GM23338 (cell line): Measurements from ENCODE around the gene TST. TPM values are rescaled to one million over a fixed set of nuclear protein-coding genes. Genes with fewer than 3 reads are reported as not detected.

ENCODE experiments used
- ATAC-seq: fragments of 200-7000 bp; cut with Tn5 transposase; 3 replicates; pipeline ENCODE4 v1.9.1; 2020
- DNase-seq: peaks from one replicate; pipeline ENCODE4 v3.0.0-alpha.2; 2015; ENCODE audit warnings: low spot score
- H2AFZ ChIP-seq: fragments of 200-600 bp; sonication (generic); 2 replicates; pipeline ENCODE4 v1.8.0; 2016; ENCODE audit warnings: antibody characterized with exemption, mild to moderate bottlenecking, moderate library complexity
- H3F3A ChIP-seq: fragments of 200-600 bp; sonication (generic); replicated peaks from 2 replicates; pipeline ENCODE4 v1.8.0; 2017; ENCODE audit warnings: antibody characterized with exemption, mixed run types, low read depth
- H3K27ac ChIP-seq: fragments of 200-600 bp; sonication (generic); 2 replicates; pipeline ENCODE4 v1.6.1; 2016; ENCODE audit warnings: low read depth
- H3K27me3 ChIP-seq: fragments of 200-600 bp; sonication (generic); 2 replicates; pipeline ENCODE4 v1.8.0; 2016; ENCODE audit warnings: mild to moderate bottlenecking, mixed run types, moderate library complexity; ENCODE audit not compliant: insufficient read depth
- H3K36me3 ChIP-seq: fragments of 200-600 bp; sonication (generic); 2 replicates; pipeline ENCODE4 v1.8.0; 2016; ENCODE audit warnings: mild to moderate bottlenecking; ENCODE audit not compliant: insufficient read depth
- H3K4me1 ChIP-seq: fragments of 200-600 bp; sonication (generic); 2 replicates; pipeline ENCODE4 v1.8.0; 2016; ENCODE audit warnings: mild to moderate bottlenecking, moderate library complexity; ENCODE audit not compliant: insufficient read depth
- H3K4me2 ChIP-seq: fragments of 200-600 bp; sonication (generic); 2 replicates; pipeline ENCODE4 v1.7.1; 2017; ENCODE audit warnings: mixed run types
- H3K4me3 ChIP-seq: fragments of 200-600 bp; sonication (generic); 2 replicates; pipeline ENCODE4 v1.6.1; 2016; ENCODE audit warnings: mixed run types
- H3K79me2 ChIP-seq: fragments of 200-600 bp; sonication (generic); replicated peaks from 2 replicates; pipeline ENCODE4 v1.8.0; 2017; ENCODE audit warnings: mild to moderate bottlenecking; ENCODE audit not compliant: insufficient read depth
- H3K9me2 ChIP-seq: fragments of 200-600 bp; sonication (generic); 2 replicates; pipeline ENCODE4 v1.8.0; 2017; ENCODE audit not compliant: insufficient read depth
- H4K20me1 ChIP-seq: fragments of 200-600 bp; sonication (generic); replicated peaks from 2 replicates; pipeline ENCODE4 v1.8.0; 2017; ENCODE audit warnings: mild to moderate bottlenecking; ENCODE audit not compliant: insufficient read depth
- H3K27ac Mint-ChIP-seq: 2 replicates; pipeline ENCODE4 v1.8.0; 2020; ENCODE audit warnings: inconsistent platforms, mild to moderate bottlenecking, moderate library complexity, mixed read lengths
- H3K27me3 Mint-ChIP-seq: 3 replicates; pipeline ENCODE4 v1.8.0; 2022; ENCODE audit warnings: low read depth, mild to moderate bottlenecking, moderate library complexity, mixed read lengths, inconsistent platforms; ENCODE audit not compliant: insufficient read depth, poor library complexity
- H3K36me3 Mint-ChIP-seq: 3 replicates; pipeline ENCODE4 v1.8.0; 2021; ENCODE audit warnings: low read depth, mild to moderate bottlenecking, inconsistent platforms, moderate library complexity, mixed read lengths
- H3K4me1 Mint-ChIP-seq: 3 replicates; pipeline ENCODE4 v1.8.0; 2020; ENCODE audit warnings: mild to moderate bottlenecking, inconsistent platforms, mixed read lengths
- H3K4me3 Mint-ChIP-seq: 3 replicates; pipeline ENCODE4 v1.8.0; 2021; ENCODE audit warnings: moderate library complexity, mild to moderate bottlenecking, inconsistent platforms, mixed read lengths
- H3K9me3 Mint-ChIP-seq: 3 replicates; pipeline ENCODE4 v1.8.0; 2020; ENCODE audit warnings: moderate library complexity, mild to moderate bottlenecking, inconsistent platforms, mixed read lengths
- CREB1 ChIP-seq: fragments of 250-450 bp; sonication (Bioruptor Pico); IDR thresholded peaks from 2 replicates; pipeline ENCODE4 v1.5.0; 2020; ENCODE audit warnings: low read depth, mild to moderate bottlenecking, moderate library complexity
- EZH2 ChIP-seq: fragments of 200-600 bp; sonication (generic); IDR thresholded peaks from one replicate; pipeline ENCODE4 v1.8.0; 2017; ENCODE audit warnings: antibody characterized with exemption, mild to moderate bottlenecking, low read depth; ENCODE audit not compliant: unreplicated experiment
- JUNB ChIP-seq: IDR thresholded peaks from one replicate; pipeline ENCODE4 v1.6.1; 2016; ENCODE audit warnings: antibody characterized with exemption; ENCODE audit not compliant: unreplicated experiment
- POLR2AphosphoS5 ChIP-seq: IDR thresholded peaks from 2 replicates; pipeline ENCODE4 v1.6.1; 2016; ENCODE audit warnings: antibody characterized with exemption, low read depth
- ZNF114 ChIP-seq: fragments of 250-450 bp; sonication (Bioruptor Pico); IDR thresholded peaks from 2 replicates; pipeline ENCODE4 v1.5.0; 2020; ENCODE audit warnings: mild to moderate bottlenecking, moderate library complexity
- polyA plus RNA-seq: library from polyadenylated mRNA; unstranded; fragments of >200 nt; fragmentation: Nextera tagmentation; extraction: Ambion mirVana; gene quantifications from 2 replicates; pipeline ENCODE4 v1.2.1, GENCODE V29; 2016
- total RNA-seq: library from RNA; depleted of rRNA; stranded (reverse); fragments of >200 nt; shearing (Covaris generic); gene quantifications from 2 replicates; pipeline ENCODE4 v1.2.3, GENCODE V29; 2014
- TF ChIP-seq, protein P1 (sequence below): fragments of 250-450 bp; sonication (Bioruptor Pico); IDR thresholded peaks from 2 replicates; pipeline ENCODE4 v1.5.0; 2020; ENCODE audit warnings: mild to moderate bottlenecking, moderate library complexity
- TF ChIP-seq, protein P2 (sequence below): IDR thresholded peaks from one replicate; pipeline ENCODE4 v1.6.1; 2018; ENCODE audit warnings: antibody characterized with exemption; ENCODE audit not compliant: unreplicated experiment

Gene TST
- total and polyA plus RNA-seq, 2 experiments from 2014 or later: 14.6 to 32.7 TPM

DNA sequence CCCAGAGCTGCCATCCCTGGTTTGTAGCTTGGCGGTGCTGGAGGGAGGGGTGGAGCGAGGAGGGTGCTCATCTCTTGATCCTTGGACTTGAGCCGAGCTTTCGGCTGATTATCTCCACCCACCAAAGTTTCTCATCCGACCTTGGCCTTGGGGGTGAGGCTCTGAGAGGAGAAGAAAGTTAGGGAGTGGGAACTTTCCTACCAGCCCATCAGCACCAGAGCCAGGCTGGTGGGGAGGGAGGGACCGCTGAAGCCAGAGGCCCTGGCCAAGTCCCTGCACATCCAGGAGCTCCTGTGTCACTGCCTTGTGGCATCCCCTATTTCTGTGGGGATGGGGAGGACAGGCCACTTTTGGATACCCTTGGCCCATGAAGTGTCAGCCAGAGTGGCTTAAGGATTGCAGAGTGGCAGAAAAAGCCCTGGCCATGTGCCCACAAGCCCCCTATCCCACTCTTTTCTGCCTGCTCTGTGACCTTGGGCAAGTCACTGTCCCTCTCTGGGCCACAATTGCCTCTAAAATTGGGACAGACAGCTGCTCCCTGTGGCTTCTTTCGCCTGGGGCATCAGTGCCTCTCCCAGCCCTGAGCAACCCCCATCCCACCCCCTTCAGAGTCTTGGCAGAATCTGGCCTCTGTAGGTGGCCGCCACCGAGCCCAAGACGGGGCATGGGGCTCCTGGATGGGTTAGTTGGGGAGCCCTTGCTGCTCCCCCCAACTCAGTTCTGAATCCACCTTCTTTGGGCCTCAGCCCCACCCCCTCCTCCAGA, 42.5 kb upstream of the TST start (continued):
- TF ChIP-seq, protein P1, sequence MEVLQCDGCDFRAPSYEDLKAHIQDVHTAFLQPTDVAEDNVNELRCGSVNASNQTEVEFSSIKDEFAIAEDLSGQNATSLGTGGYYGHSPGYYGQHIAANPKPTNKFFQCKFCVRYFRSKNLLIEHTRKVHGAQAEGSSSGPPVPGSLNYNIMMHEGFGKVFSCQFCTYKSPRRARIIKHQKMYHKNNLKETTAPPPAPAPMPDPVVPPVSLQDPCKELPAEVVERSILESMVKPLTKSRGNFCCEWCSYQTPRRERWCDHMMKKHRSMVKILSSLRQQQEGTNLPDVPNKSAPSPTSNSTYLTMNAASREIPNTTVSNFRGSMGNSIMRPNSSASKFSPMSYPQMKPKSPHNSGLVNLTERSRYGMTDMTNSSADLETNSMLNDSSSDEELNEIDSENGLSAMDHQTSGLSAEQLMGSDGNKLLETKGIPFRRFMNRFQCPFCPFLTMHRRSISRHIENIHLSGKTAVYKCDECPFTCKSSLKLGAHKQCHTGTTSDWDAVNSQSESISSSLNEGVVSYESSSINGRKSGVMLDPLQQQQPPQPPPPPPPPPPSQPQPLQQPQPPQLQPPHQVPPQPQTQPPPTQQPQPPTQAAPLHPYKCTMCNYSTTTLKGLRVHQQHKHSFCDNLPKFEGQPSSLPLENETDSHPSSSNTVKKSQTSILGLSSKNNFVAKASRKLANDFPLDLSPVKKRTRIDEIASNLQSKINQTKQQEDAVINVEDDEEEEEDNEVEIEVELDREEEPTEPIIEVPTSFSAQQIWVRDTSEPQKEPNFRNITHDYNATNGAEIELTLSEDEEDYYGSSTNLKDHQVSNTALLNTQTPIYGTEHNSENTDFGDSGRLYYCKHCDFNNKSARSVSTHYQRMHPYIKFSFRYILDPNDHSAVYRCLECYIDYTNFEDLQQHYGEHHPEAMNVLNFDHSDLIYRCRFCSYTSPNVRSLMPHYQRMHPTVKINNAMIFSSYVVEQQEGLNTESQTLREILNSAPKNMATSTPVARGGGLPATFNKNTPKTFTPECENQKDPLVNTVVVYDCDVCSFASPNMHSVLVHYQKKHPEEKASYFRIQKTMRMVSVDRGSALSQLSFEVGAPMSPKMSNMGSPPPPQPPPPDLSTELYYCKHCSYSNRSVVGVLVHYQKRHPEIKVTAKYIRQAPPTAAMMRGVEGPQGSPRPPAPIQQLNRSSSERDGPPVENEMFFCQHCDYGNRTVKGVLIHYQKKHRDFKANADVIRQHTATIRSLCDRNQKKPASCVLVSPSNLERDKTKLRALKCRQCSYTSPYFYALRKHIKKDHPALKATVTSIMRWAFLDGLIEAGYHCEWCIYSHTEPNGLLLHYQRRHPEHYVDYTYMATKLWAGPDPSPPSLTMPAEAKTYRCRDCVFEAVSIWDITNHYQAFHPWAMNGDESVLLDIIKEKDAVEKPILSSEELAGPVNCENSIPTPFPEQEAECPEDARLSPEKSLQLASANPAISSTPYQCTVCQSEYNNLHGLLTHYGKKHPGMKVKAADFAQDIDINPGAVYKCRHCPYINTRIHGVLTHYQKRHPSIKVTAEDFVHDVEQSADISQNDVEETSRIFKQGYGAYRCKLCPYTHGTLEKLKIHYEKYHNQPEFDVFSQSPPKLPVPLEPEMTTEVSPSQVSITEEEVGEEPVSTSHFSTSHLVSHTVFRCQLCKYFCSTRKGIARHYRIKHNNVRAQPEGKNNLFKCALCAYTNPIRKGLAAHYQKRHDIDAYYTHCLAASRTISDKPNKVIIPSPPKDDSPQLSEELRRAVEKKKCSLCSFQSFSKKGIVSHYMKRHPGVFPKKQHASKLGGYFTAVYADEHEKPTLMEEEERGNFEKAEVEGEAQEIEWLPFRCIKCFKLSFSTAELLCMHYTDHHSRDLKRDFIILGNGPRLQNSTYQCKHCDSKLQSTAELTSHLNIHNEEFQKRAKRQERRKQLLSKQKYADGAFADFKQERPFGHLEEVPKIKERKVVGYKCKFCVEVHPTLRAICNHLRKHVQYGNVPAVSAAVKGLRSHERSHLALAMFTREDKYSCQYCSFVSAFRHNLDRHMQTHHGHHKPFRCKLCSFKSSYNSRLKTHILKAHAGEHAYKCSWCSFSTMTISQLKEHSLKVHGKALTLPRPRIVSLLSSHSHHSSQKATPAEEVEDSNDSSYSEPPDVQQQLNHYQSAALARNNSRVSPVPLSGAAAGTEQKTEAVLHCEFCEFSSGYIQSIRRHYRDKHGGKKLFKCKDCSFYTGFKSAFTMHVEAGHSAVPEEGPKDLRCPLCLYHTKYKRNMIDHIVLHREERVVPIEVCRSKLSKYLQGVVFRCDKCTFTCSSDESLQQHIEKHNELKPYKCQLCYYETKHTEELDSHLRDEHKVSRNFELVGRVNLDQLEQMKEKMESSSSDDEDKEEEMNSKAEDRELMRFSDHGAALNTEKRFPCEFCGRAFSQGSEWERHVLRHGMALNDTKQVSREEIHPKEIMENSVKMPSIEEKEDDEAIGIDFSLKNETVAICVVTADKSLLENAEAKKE: no peak
- no peak for TF ChIP-seq JUNB

DNA sequence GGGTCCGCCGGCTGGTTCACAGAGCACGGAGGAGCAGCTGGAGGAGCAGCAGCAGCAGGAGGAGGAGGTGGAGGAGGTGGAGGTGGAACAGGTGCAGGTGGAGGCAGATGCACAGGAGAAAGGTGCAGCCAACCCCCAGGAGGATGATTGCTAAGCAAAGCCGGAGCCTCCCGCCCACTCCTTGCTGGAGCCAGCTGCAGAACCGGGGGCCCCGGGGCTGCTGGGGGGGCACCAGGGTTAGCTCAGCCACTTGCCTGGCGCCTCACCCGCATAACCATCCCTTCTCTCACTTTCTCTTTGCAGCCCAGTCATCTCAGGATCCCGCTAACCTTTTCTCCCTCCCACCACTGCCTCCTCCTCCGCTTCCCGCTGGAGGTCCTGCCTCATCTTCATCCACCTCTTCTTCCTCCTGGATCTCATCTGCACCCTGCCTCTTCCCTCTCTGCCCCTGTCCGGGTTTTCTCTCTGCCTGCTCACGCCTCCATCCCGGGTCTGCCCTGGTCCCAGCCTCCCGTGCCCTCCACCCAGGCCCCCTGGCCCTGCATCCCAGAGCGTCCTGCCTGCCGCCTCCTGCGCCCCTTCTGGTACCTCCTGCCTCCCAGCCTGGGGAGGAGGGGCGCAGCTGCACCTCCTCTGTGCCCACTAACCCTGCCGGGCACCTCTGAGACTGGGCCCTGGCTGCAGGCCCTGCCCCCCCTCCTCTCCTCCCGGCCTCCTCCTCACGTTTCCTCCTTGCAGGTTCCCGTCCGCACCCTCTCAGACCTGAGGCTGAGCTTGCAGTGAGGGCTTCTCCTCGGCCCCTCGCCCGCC, 41.8 kb upstream of the TST start:
- no peak for ATAC-seq
- H3K9me3 Mint-ChIP-seq: no peaks in the 10 kb centered on the region
- H3K36me3 Mint-ChIP-seq: peaks cover 11% of the 10 kb centered on the region
- TF ChIP-seq EZH2: no peak
- TF ChIP-seq ZNF114 (CRISPR knock-in tag): no peak
- no peak for TF ChIP-seq CREB1 (CRISPR knock-in tag)
- TF ChIP-seq, protein P2, sequence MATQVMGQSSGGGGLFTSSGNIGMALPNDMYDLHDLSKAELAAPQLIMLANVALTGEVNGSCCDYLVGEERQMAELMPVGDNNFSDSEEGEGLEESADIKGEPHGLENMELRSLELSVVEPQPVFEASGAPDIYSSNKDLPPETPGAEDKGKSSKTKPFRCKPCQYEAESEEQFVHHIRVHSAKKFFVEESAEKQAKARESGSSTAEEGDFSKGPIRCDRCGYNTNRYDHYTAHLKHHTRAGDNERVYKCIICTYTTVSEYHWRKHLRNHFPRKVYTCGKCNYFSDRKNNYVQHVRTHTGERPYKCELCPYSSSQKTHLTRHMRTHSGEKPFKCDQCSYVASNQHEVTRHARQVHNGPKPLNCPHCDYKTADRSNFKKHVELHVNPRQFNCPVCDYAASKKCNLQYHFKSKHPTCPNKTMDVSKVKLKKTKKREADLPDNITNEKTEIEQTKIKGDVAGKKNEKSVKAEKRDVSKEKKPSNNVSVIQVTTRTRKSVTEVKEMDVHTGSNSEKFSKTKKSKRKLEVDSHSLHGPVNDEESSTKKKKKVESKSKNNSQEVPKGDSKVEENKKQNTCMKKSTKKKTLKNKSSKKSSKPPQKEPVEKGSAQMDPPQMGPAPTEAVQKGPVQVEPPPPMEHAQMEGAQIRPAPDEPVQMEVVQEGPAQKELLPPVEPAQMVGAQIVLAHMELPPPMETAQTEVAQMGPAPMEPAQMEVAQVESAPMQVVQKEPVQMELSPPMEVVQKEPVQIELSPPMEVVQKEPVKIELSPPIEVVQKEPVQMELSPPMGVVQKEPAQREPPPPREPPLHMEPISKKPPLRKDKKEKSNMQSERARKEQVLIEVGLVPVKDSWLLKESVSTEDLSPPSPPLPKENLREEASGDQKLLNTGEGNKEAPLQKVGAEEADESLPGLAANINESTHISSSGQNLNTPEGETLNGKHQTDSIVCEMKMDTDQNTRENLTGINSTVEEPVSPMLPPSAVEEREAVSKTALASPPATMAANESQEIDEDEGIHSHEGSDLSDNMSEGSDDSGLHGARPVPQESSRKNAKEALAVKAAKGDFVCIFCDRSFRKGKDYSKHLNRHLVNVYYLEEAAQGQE: no peak
- no peak for TF ChIP-seq POLR2AphosphoS5

More for the DNA sequence above, 41.8 kb upstream of the TST start:
- Histone ChIP-seq H3F3A (no peaks in the 10 kb centered on the region), H2AFZ (no peak overlapping the region), H4K20me1 (0 out of 2 replicates have a peak, but pooled peaks cover 4% of the 10 kb centered on the region), H3K36me3 (no peaks in the 10 kb centered on the region; the same call in 1 of the 2 replicates), H3K27me3 (no peaks in the 10 kb centered on the region), H3K27ac (no peak overlapping the region), H3K79me2 (no peaks in the 10 kb centered on the region), H3K4me3 (no peak overlapping the region), H3K4me1 (peaks cover 17% of the 10 kb centered on the region; the same call in 1 of the 2 replicates), H3K9me2 (no peaks in the 10 kb centered on the region), H3K4me2 (no peak overlapping the region)
- Mint-ChIP-seq H3K4me1 (peaks cover 31% of the 10 kb centered on the region), H3K27me3 (peaks cover 5% of the 10 kb centered on the region), H3K27ac (no peak overlapping the region; the same call in 1 of the 2 replicates), H3K4me3 (no peak overlapping the region)
- no peak for DNase-seq
